Measurements from ENCODE around the gene EOLA1.
"Not testable (repeated sequence)": the region's sequence is repeated elsewhere in the genome, so short reads cannot be mapped to it uniquely, and the experiment has no call there.

EOLA1 gene

GRCh38 chrX:149540621-149541520, at the start of gene EOLA1:
EOLA1 (plus strand) TSS chrX:149541012; CDS start chrX:149545631, 4,619 bp downstream.
- peak; percentile 96 for DNase-seq

GRCh38 chrX:149491812-149492211, 49.0 kb upstream of the EOLA1 start:
- no peak for DNase-seq

- DNase-seq: no peak
Observed at GRCh38 chrX:149493567-149494562, 46.9 kb upstream of the EOLA1 start.

GRCh38 chrX:149494844-149495565, 45.8 kb upstream of the EOLA1 start:
- no peak for DNase-seq

GRCh38 chrX:149495573-149496071, 45.2 kb upstream of the EOLA1 start:
- DNase-seq: no peak

- no peak for DNase-seq
Observed at GRCh38 chrX:149497054-149497453, 43.8 kb upstream of the EOLA1 start.

- no peak for DNase-seq
Observed at GRCh38 chrX:149497626-149498025, 43.2 kb upstream of the EOLA1 start.

- DNase-seq: no peak
Observed at GRCh38 chrX:149498767-149499166, 42.0 kb upstream of the EOLA1 start.

- DNase-seq: no peak
Observed at GRCh38 chrX:149499766-149500165, 41.0 kb upstream of the EOLA1 start.

GRCh38 chrX:149502923-149503322, 37.9 kb upstream of the EOLA1 start:
- DNase-seq: not testable (repeated sequence)

- peak; percentile 68 for DNase-seq
Observed at GRCh38 chrX:149503446-149503845, 37.4 kb upstream of the EOLA1 start.

GRCh38 chrX:149504226-149504914, 36.4 kb upstream of the EOLA1 start:
- DNase-seq: peak; percentile 75

- DNase-seq: peak; percentile 93
Observed at GRCh38 chrX:149504915-149505651, 35.7 kb upstream of the EOLA1 start, which contains the start of gene IDS. IDS (minus strand) TSS chrX:149505306; CDS start chrX:149505137, 169 bp downstream.

- no peak for DNase-seq
Observed at GRCh38 chrX:149505671-149506070, 35.1 kb upstream of the EOLA1 start.

- DNase-seq: no peak
Observed at GRCh38 chrX:149506349-149506748, 34.5 kb upstream of the EOLA1 start.

GRCh38 chrX:149508467-149508866, 32.3 kb upstream of the EOLA1 start:
- DNase-seq: no peak

- DNase-seq: peak; percentile 76
Observed at GRCh38 chrX:149510386-149510785, 30.4 kb upstream of the EOLA1 start.

GRCh38 chrX:149511081-149511480, 29.7 kb upstream of the EOLA1 start:
- no peak for DNase-seq

GRCh38 chrX:149512225-149512885, 28.5 kb upstream of the EOLA1 start:
- DNase-seq: peak; percentile 78

- peak; percentile 1 for DNase-seq
Observed at GRCh38 chrX:149513825-149514428, 26.9 kb upstream of the EOLA1 start.

Measured in OCI-M1 (cell line).